ENCODE measurements around the gene C20orf173.

- TF ChIP-seq CTCF (conservative IDR thresholded peaks at IDR 0.05 in 1 of 2, IDR thresholded peaks at IDR 0.05 in 1 of 2; ENCODE audit: low read depth in 1 of 2, low read length in 2 of 2), result no peak
- no peak for TF ChIP-seq EZH2 (IDR thresholded peaks at IDR 0.05; ENCODE audit: low read length, missing control alignments)
These were observed 12.6 kb upstream of the C20orf173 start, which contains the start of gene ERGIC3 for GRCh38 chr20:35541783-35542662.

Measured in fibroblast of lung (primary cell).